Thoracic aorta (tissue), 2 donors: ENCODE data around the gene TRPC4. TPM values are rescaled to one million over a fixed set of nuclear protein-coding genes. Genes with fewer than 3 reads are reported as not detected.

ENCODE experiments used
- ATAC-seq: fragments of 150-250 bp; one replicate; pipeline ENCODE4 v1.8.0; 2017; ENCODE audit warnings: low read depth; ENCODE audit not compliant: insufficient number of reproducible peaks, low FRiP score
- DNase-seq: peaks from one replicate; pipeline ENCODE4 v3.0.0-alpha.2; 2020; ENCODE audit warnings: low spot score
- H3K27ac ChIP-seq, 2 donors: fragments of 200-600 bp; sonication (generic); 1 replicate in 1 of 2; 2 replicates in 1 of 2; pipeline ENCODE4 v1.5.1; 2016; ENCODE audit warnings: mild to moderate bottlenecking in 2 of 2, moderate library complexity in 2 of 2
- H3K27me3 ChIP-seq: fragments of 200-600 bp; sonication (generic); replicated peaks from 2 replicates; pipeline ENCODE4 v1.6.0; 2016; ENCODE audit warnings: mild to moderate bottlenecking; ENCODE audit not compliant: insufficient read depth
- H3K36me3 ChIP-seq: fragments of 200-600 bp; sonication (generic); one replicate; pipeline ENCODE4 v1.5.1; 2016
- H3K4me1 ChIP-seq, 2 donors: fragments of 200-600 bp; sonication (generic); 1 replicate in 1 of 2; 2 replicates in 1 of 2; pipeline versions ENCODE4 v1.5.1 to v1.6.0; 2016; ENCODE audit warnings: low read depth in 2 of 2, mild to moderate bottlenecking in 1 of 2; ENCODE audit not compliant: control insufficient read depth in 1 of 2
- H3K4me3 ChIP-seq: fragments of 200-600 bp; sonication (generic); 2 replicates; pipeline ENCODE4 v1.5.1; 2016; ENCODE audit warnings: mild to moderate bottlenecking
- H3K9me3 ChIP-seq: fragments of 200-600 bp; sonication (generic); 2 replicates; pipeline ENCODE4 v1.5.1; 2016
- total RNA-seq, 2 donors: library from RNA; depleted of rRNA; stranded (reverse); fragments of >200 nt; gene quantifications; one replicate each; pipeline versions ENCODE4 v1.1.0 to v1.2.3, GENCODE V29; 2016
- TF ChIP-seq, protein P1 (sequence below): fragments of 200-600 bp; sonication (generic); IDR thresholded peaks from one replicate; pipeline ENCODE4 v1.5.1; 2019; ENCODE audit warnings: antibody characterized with exemption

TRPC4 gene
- total RNA-seq, 2 donors from 2014 or later = 7.1 to 7.6 TPM

DNA sequence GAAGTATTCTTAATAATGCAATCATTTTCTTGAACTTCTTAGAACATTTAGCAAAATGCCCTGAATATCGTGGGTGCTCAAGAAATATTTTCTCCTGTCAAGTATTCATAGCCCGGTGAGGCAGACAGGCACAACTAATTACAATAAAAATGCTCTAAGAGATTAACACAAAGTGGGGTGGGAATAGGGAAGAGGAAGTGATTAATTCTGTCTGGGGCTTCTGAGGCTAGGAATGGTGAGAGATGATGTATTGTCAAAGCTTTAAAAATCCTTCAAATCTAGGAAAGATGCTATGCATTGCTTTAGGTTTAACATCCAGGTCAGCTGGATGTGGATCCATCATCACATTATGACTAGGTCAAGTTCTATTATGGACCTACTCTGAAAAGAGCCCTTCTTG lies 204.2 kb downstream of the TRPC4 start:
- Histone ChIP-seq H3K9me3 (no peaks in the 10 kb centered on the region), H3K36me3 (no peaks in the 10 kb centered on the region), H3K27ac (no peak overlapping the region), H3K4me3 (no peak overlapping the region), H3K27me3 (no peaks in the 10 kb centered on the region), H3K4me1 (no peaks in the 10 kb centered on the region)
- TF ChIP-seq, protein P1, sequence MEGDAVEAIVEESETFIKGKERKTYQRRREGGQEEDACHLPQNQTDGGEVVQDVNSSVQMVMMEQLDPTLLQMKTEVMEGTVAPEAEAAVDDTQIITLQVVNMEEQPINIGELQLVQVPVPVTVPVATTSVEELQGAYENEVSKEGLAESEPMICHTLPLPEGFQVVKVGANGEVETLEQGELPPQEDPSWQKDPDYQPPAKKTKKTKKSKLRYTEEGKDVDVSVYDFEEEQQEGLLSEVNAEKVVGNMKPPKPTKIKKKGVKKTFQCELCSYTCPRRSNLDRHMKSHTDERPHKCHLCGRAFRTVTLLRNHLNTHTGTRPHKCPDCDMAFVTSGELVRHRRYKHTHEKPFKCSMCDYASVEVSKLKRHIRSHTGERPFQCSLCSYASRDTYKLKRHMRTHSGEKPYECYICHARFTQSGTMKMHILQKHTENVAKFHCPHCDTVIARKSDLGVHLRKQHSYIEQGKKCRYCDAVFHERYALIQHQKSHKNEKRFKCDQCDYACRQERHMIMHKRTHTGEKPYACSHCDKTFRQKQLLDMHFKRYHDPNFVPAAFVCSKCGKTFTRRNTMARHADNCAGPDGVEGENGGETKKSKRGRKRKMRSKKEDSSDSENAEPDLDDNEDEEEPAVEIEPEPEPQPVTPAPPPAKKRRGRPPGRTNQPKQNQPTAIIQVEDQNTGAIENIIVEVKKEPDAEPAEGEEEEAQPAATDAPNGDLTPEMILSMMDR = no peak
- no peak for DNase-seq
- ATAC-seq = no peak

DNA sequence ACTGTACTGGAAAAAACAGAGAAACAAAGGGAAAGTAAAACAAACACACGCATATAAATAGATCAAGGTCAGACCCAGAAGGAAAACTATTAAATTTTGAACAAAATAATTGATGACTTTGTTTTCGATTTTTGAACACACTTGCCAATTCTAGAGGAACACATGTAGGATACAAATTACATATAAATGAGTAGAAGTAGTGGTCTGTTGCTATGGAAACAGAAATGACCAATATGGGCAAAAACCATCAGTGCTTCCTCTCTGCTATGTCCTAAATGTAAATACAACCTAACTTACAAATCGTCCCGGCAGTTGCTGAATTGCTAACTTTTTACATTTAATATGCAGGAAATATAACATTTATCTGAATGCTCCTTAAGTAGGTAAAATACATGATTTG lies 205.8 kb downstream of the TRPC4 start:
- no peaks in the 10 kb centered on the region for H3K9me3 ChIP-seq
- H3K36me3 ChIP-seq = no peaks in the 10 kb centered on the region
- TF ChIP-seq, protein P1 = no peak
- ATAC-seq = no peak
- no peaks in the 10 kb centered on the region for H3K27me3 ChIP-seq
- H3K27ac ChIP-seq = no peak overlapping the region
- no peaks in the 10 kb centered on the region for H3K4me1 ChIP-seq
- no peak for DNase-seq
- H3K4me3 ChIP-seq = no peak overlapping the region

DNA sequence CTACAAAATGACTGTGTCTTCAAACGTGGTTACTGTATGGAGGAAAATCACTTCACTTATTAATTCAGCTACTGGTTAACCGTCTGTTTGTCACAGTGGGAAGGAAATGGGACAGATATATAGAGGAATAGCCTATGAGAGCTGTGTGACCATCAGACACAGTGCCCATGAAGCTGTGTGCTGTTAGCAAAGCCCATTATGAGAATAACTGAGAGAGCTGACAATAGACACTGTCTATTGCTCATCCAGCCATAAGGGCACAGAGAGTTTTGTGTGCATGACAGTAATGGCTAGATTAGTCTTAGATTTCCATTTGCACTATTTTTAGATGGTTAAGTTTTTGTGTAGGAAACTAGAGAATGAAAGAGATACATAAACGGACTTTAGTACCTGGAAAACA lies 206.9 kb downstream of the TRPC4 start:
- Histone ChIP-seq H3K27me3 (no peaks in the 10 kb centered on the region), H3K4me1 (no peaks in the 10 kb centered on the region), H3K36me3 (no peaks in the 10 kb centered on the region), H3K9me3 (no peaks in the 10 kb centered on the region), H3K27ac (no peak overlapping the region), H3K4me3 (no peak overlapping the region)
- DNase-seq (no peak), ATAC-seq (no peak)
- TF ChIP-seq, protein P1 = no peak

DNA sequence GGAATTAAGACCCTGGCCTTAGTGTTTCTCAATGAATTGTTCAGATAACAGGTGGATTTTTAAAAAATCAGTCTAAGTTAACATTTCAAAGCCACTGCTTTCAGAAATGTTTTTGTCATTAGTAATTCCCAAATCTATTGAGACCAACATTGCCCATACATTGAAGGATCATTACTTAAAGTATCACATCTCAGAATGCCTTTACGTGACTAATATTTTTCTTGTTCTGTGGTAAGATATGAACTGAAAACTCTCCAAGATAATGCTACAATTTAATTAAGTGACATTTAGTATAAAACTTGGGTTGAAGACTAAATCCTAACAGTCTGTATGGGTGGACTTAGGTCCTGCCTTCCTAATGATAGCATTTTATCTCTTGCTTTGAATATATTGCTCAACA lies 211.6 kb downstream of the TRPC4 start:
- no peaks in the 10 kb centered on the region for H3K9me3 ChIP-seq
- ATAC-seq (no peak), DNase-seq (no peak)
- H3K4me3 ChIP-seq = no peak overlapping the region
- peaks cover 0 to 9% of the 10 kb centered on the region in 2 donors for H3K4me1 ChIP-seq
- no peak overlapping the region for H3K27ac ChIP-seq
- TF ChIP-seq, protein P1 = no peak
- H3K27me3 ChIP-seq = no peaks in the 10 kb centered on the region
- no peaks in the 10 kb centered on the region for H3K36me3 ChIP-seq

DNA sequence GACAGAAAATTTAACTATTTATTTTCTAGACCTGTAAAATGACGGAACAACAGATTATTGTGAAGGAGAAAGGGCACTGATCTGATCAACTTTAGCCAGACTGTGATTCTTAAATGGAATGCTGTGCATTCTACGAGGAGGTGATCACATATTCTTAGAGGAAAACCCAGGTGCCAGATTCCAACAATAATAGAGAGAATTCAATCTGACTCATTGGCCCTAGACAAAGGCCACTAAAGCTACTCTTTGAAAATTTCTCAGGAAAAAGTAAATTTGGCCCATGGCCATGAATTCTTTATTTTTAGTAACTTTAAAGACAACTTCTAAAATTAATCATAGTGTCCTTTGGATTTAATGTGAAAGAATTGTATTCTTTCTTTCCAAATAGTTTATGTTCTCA lies 212.4 kb downstream of the TRPC4 start:
- Histone ChIP-seq H3K4me1 (peaks cover 0 to 9% of the 10 kb centered on the region in 2 donors), H3K36me3 (no peaks in the 10 kb centered on the region), H3K4me3 (no peak overlapping the region), H3K9me3 (no peaks in the 10 kb centered on the region), H3K27ac (peak overlapping the region in 1 of 2 donors; percentile 53), H3K27me3 (no peaks in the 10 kb centered on the region)
- TF ChIP-seq, protein P1 = no peak
- peak; percentile 38 for ATAC-seq
- no peak for DNase-seq
